HepG2 (cell line): ENCODE results near the gene SLC22A4. TPM values are rescaled to one million over a fixed set of nuclear protein-coding genes. Genes with fewer than 3 reads are reported as not detected.

Experiments used
- ATAC-seq: fragments of 200-7000 bp; cut with Tn5 transposase; 3 replicates; pipeline ENCODE4 v1.9.1; 2020; ENCODE audit warnings: mild to moderate bottlenecking, moderate library complexity
- BruUV-seq: library from RNA; stranded (reverse); fragments of 400-500 nt; replicated peaks from 2 replicates; lab custom pipeline; 2021; lab: Mats Ljungman, UMichigan
- CTCF ChIA-PET: fragments of 300-600 bp; formaldehyde crosslinking; extraction: SDS; loops from one replicate; lab custom pipeline; 2021; ENCODE audit warnings: low total read pairs, inconsistent platforms, low intra/inter-chr PET ratio; lab: Yijun Ruan, JAX
- POLR2A ChIA-PET: fragments of 350-600 bp; sonication (Branson Sonifier 250); formaldehyde crosslinking; loops from one replicate; lab custom pipeline; 2020; ENCODE audit warnings: antibody characterized with exemption, inconsistent platforms; lab: Yijun Ruan, JAX
- DNase-seq: peaks from one replicate; pipeline ENCODE4 v3.0.0-alpha.2; 2015; ENCODE audit warnings: low spot score
- FAIRE-seq: peaks from 3 replicates; lab custom pipeline; 2011; peaks lifted over from hg19 to GRCh38; lab: Jason Lieb, UNC
- H2AFZ ChIP-seq: one replicate; pipeline ENCODE4 v1.6.1; 2011; ENCODE audit warnings: low read length, inconsistent platforms
- H3K27ac ChIP-seq: fragments of 300-600 bp; 3 replicates; pipeline ENCODE4 v1.8.0; 2011; ENCODE audit warnings: mixed run types, mild to moderate bottlenecking, mixed read lengths, low read length, inconsistent platforms; ENCODE audit not compliant: insufficient read depth; ENCODE audit errors: extremely low read length
- H3K27me3 ChIP-seq, 2 experiments: fragments of 200-600 bp in 1 of 2; 2 replicates in 1 of 2; 3 replicates in 1 of 2; pipeline versions ENCODE4 v1.6.0 to v1.8.0; 2011; ENCODE audit warnings: low read length in 2 of 2, mild to moderate bottlenecking in 2 of 2, moderate library complexity in 2 of 2, inconsistent platforms in 1 of 2; ENCODE audit not compliant: insufficient read depth in 2 of 2, control insufficient read depth in 1 of 2
- H3K36me3 ChIP-seq, 2 experiments: fragments of 200-600 bp in 1 of 2; replicated peaks in 1 of 2; 2 replicates in 1 of 2; 3 replicates in 1 of 2; pipeline versions ENCODE4 v1.5.1 to v1.8.0; 2011; ENCODE audit warnings: low read length in 2 of 2, inconsistent platforms in 1 of 2; ENCODE audit not compliant: insufficient read depth in 2 of 2, control insufficient read depth in 1 of 2
- H3K4me1 ChIP-seq: 2 replicates; pipeline ENCODE4 v1.5.1; 2012; ENCODE audit warnings: low read length, inconsistent platforms; ENCODE audit not compliant: insufficient read depth
- H3K4me2 ChIP-seq: 2 replicates; pipeline ENCODE4 v1.6.0; 2011; ENCODE audit warnings: low read depth, low read length, inconsistent platforms
- H3K4me3 ChIP-seq, 3 experiments: fragments of 200-600 bp in 1 of 3; sonication (generic), shearing (Covaris generic) in 1 of 3; replicated peaks in 1 of 3; 2 replicates each; pipeline ENCODE4 v1.5.1; 2011 to 2016; ENCODE audit warnings: low read length in 3 of 3, inconsistent platforms in 2 of 3, low read depth in 2 of 3, mild to moderate bottlenecking in 2 of 3, control low read depth in 1 of 3, mixed read lengths in 1 of 3; ENCODE audit not compliant: insufficient read depth in 1 of 3
- H3K79me2 ChIP-seq: one replicate; pipeline ENCODE4 v1.6.1; 2011; ENCODE audit warnings: low read length, inconsistent platforms; ENCODE audit not compliant: insufficient read depth
- H3K9ac ChIP-seq: 2 replicates; pipeline ENCODE4 v1.6.0; 2011; ENCODE audit warnings: mild to moderate bottlenecking, low read depth, low read length, inconsistent platforms; ENCODE audit not compliant: insufficient read depth
- H3K9me3 ChIP-seq: 2 replicates; pipeline ENCODE4 v1.5.1; 2012; ENCODE audit warnings: mild to moderate bottlenecking, low read length
- H4K20me1 ChIP-seq: 2 replicates; pipeline ENCODE4 v1.6.0; 2011; ENCODE audit warnings: inconsistent platforms, mild to moderate bottlenecking, low read length, moderate library complexity; ENCODE audit not compliant: insufficient read depth
- HNRNPH1 ChIP-seq: fragments of 200-400 bp; formaldehyde crosslinking; optimal IDR thresholded peaks from 2 replicates; pipeline ENCODE3; 2017; ENCODE audit warnings: mild to moderate bottlenecking, low read depth, low read length
- MATR3 ChIP-seq: sonication (generic); formaldehyde crosslinking; IDR thresholded peaks from 2 replicates; pipeline ENCODE4 v1.4.0; 2020; ENCODE audit warnings: missing genetic modification reagents
- SALL1 ChIP-seq: sonication (generic); formaldehyde crosslinking; IDR thresholded peaks from 2 replicates; pipeline ENCODE4 v1.8.0; 2022; ENCODE audit warnings: mild to moderate bottlenecking, missing genetic modification reagents
- ZNF350 ChIP-seq: sonication (generic); formaldehyde crosslinking; IDR thresholded peaks from 2 replicates; pipeline ENCODE4 v1.4.0; 2020; ENCODE audit warnings: mild to moderate bottlenecking, low read depth, missing genetic modification reagents, borderline replicate concordance
- ZNF572 ChIP-seq: sonication (generic); formaldehyde crosslinking; IDR thresholded peaks from 2 replicates; pipeline ENCODE4 v1.5.1; 2020; ENCODE audit warnings: mild to moderate bottlenecking, missing genetic modification reagents
- WGBS: methylation state at CpG from one replicate; pipeline ENCODE4 v1.1.6; 2017; ENCODE audit warnings: low lambda C conversion rate; 5-methylcytosine and 5-hydroxymethylcytosine counted together
- in situ Hi-C: cut with HindIII; loops from 2 replicates; pipeline ENCODE4 v1.10.0; 2017; ENCODE audit warnings: low pct_unique_long_range_greater_than_20kb; ENCODE audit not compliant: extremely low pct_ligation_motif_present
- intact Hi-C: fragments of 100-400 bp; cut with micrococcal nuclease; formaldehyde crosslinking; loops from one replicate; pipeline ENCODE4 v1.10.0; 2022; ENCODE audit not compliant: unreplicated experiment
- polyA plus RNA-seq, 8 experiments: library from polyadenylated mRNA; depleted of rRNA in 3 of 8; stranded (reverse) in 7 of 8; unstranded in 1 of 8; fragments of >200 nt; fragmentation: Illumina TruSeq in 4 of 8; extraction: Trizol in 4 of 8; gene quantifications; 2 replicates each; pipeline versions ENCODE4 v1.2.1 to v1.2.3, GENCODE V29; 2011 to 2016; ENCODE audit warnings: low read depth in 4 of 8, missing spikeins in 1 of 8, mixed read lengths in 1 of 8; ENCODE audit not compliant: insufficient read depth in 1 of 8
- total RNA-seq, 5 experiments: library from RNA; depleted of rRNA; stranded (reverse); fragments of >200 nt; fragmentation: Illumina TruSeq; extraction: Trizol; gene quantifications; 2 replicates each; pipeline ENCODE4 v1.2.3, GENCODE V29; 2016; ENCODE audit warnings: low read depth in 1 of 5
- TF ChIP-seq, protein P1 (sequence below): sonication (generic); formaldehyde crosslinking; IDR thresholded peaks from 2 replicates; pipeline ENCODE4 v1.8.1; 2022; ENCODE audit warnings: mild to moderate bottlenecking, missing genetic modification reagents

SLC22A4 gene
- total and polyA plus RNA-seq, 2 of the 13 experiments (the other 11 are each of a cell fraction or from before 2014, with no cell fraction given) = 0.33 to 0.62 TPM

DNA sequence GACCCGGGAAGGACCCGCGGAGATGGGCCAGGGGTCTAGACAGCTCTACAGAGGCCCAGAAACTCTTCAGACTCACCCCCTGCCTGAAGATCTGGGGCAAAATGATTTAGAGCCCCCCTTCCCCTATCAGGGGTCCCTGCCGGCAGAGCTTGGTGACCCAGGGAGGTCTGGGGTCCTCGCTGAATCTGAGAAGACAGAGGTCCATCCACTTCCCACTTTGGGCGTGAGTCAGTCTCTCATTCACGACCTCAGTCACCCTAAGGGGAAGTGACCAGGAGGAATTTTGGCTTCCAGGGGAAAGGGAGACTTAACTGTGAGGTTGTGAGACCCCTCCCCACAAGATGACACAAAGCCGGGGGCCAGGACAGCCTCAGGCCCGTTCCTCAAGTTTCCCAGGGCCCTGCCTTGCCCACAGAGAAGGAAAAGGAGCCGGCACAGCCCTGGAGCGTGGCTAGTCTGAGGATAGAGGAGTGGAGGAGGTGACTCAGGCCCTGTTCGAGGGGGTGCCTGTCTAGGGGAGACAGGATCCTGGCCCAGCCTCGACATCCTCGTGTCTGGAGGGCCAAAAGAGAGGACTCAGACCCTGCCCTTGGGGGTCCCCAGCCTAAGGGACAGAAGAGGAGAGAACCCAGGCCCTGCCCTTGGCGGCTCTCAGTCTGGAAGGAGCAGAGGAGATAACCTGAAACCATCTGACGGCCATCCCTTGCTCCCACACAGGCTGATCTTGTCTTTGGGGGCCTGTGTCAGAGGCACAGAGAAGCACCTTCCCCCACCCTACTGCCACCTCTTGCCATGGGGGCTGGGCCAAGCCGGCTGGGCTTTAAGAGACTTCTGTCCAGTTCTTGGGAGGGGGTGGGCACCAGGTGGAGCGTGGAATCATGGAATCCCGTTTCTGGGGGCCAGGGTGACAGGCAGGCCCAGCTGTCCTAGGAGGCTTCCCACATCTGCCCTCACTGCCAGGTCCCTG, 35.8 kb upstream of the SLC22A4 start:
- intact Hi-C loops (no loop called here), in situ Hi-C loops (no loop called here)
- Histone ChIP-seq H3K4me3 (peak overlapping the region; percentile 54 to 81 (median 58)), H3K27ac (no peak overlapping the region), H4K20me1 (no peaks in the 10 kb centered on the region), H3K27me3 (peaks cover 12 to 34% of the 10 kb centered on the region in 2 experiments), H3K36me3 (no peaks in the 10 kb centered on the region), H2AFZ (peak overlapping the region; percentile 4), H3K79me2 (no peaks in the 10 kb centered on the region), H3K4me1 (peaks cover 14% of the 10 kb centered on the region), H3K9ac (peak overlapping the region; percentile 38), H3K9me3 (no peaks in the 10 kb centered on the region), H3K4me2 (peak overlapping the region; percentile 86)
- WGBS = 6% methylated on average over 7 of the region's 19 CpGs
- ATAC-seq (peak; percentile 55), DNase-seq (no peak), FAIRE-seq (no peak)
- BruUV-seq = no TSS peak
- ChIA-PET POLR2A (no interaction called here), CTCF (no interaction called here)
- peak; percentile 6; the same call in 1 of the 2 replicates for TF ChIP-seq SALL1
- no peak for TF ChIP-seq MATR3 (CRISPR knock-in tag)
- TF ChIP-seq ZNF350 (CRISPR knock-in tag) = 0 out of 2 replicates have a peak, but pooled peaks have one; percentile 12
- TF ChIP-seq ZNF572 = 0 out of 2 replicates have a peak, but pooled peaks have one; percentile 42
- TF ChIP-seq, protein P1, sequence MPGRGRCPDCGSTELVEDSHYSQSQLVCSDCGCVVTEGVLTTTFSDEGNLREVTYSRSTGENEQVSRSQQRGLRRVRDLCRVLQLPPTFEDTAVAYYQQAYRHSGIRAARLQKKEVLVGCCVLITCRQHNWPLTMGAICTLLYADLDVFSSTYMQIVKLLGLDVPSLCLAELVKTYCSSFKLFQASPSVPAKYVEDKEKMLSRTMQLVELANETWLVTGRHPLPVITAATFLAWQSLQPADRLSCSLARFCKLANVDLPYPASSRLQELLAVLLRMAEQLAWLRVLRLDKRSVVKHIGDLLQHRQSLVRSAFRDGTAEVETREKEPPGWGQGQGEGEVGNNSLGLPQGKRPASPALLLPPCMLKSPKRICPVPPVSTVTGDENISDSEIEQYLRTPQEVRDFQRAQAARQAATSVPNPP = no peak
- TF ChIP-seq HNRNPH1 = no peak
